Right lobe of liver (tissue), 4 donors: ENCODE results near the gene MEAK7.

ENCODE experiments used
- POLR2A ChIP-seq: fragments of 450-650 bp; IDR thresholded peaks from one replicate; pipeline ENCODE4 v1.6.1; 2017; ENCODE audit warnings: antibody characterized with exemption, mild to moderate bottlenecking
- TF ChIP-seq, protein P1 (sequence below), 4 donors: fragments of 200-600 bp in 3 of 4; fragments of 450-650 bp in 1 of 4; IDR thresholded peaks; one replicate each; pipeline versions ENCODE4 v1.5.1 to v1.8.0; 2016 to 2022; ENCODE audit warnings: antibody characterized with exemption in 4 of 4, mild to moderate bottlenecking in 2 of 4
- donor health status: DM: no; HTN: no; CAD: no.
- donor health status: DM: no; HTN: no; CAD: no.
- donor health status: DM: no; HTN: yes; CAD: no.

DNA sequence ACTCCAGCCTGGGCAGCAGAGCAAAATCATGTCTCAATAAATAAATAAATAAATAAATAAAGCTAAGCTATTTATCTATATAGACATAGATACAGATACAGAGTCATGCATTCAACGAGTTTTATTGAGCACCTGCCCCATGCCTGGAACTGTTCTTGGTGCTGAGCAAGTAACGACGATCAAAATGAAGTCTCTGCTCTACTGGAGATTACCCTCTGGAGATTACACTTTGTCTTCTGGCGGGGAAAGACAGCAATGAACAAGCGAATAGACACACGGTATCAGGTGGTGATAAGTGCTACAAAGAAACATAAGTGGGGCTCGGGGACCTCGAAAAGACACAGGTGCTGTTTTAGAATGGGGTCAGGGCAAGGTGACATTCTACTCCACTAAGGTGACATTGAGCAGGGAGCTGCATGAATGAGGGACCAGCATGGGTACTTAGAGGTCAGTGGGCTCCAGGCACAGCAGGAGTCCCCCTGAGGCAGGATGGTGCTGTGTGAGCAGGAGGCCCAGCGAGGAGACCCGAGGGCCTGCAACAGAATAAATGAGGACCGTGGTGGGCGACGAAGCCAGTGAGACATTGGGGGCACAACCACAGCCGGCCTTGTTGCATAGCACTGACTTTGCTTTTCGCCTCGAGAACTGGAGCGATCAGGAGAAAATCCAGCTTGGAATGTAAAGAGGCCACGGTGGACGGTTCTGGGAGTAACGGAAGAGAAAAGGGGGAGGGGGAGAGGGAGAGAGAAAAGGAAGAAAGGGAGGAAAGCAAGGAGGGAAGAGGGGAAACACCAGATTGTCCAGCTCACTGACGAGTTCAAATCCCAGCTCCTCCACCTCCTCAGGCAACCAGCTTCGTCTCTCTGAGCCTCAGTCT is 42.4 kb upstream of the MEAK7 start:
- TF ChIP-seq, protein P1, sequence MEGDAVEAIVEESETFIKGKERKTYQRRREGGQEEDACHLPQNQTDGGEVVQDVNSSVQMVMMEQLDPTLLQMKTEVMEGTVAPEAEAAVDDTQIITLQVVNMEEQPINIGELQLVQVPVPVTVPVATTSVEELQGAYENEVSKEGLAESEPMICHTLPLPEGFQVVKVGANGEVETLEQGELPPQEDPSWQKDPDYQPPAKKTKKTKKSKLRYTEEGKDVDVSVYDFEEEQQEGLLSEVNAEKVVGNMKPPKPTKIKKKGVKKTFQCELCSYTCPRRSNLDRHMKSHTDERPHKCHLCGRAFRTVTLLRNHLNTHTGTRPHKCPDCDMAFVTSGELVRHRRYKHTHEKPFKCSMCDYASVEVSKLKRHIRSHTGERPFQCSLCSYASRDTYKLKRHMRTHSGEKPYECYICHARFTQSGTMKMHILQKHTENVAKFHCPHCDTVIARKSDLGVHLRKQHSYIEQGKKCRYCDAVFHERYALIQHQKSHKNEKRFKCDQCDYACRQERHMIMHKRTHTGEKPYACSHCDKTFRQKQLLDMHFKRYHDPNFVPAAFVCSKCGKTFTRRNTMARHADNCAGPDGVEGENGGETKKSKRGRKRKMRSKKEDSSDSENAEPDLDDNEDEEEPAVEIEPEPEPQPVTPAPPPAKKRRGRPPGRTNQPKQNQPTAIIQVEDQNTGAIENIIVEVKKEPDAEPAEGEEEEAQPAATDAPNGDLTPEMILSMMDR (IDR thresholded peaks at IDR 0.05): no peak
- no peak for TF ChIP-seq POLR2A
